WTC11 (cell line): Measurements from ENCODE around the gene CDC45. TPM values are rescaled to one million over a fixed set of nuclear protein-coding genes. Genes with fewer than 3 reads are reported as not detected.

Experiments
- ATAC-seq: fragments of 200-7000 bp; cut with Tn5 transposase; 2 replicates; pipeline ENCODE4 v1.10.0; 2021; ENCODE audit warnings: mild to moderate bottlenecking, moderate library complexity
- CTCF ChIA-PET: fragments of 300-600 bp; sonication (Branson Sonifier 250); formaldehyde crosslinking; loops from one replicate; lab custom pipeline; 2021; ENCODE audit warnings: antibody characterized with exemption; lab: Charles Lee
- POLR2A ChIA-PET: fragments of 350-600 bp; sonication (Branson Sonifier 250); formaldehyde crosslinking; loops from one replicate; lab custom pipeline; 2021; ENCODE audit warnings: antibody characterized with exemption; lab: Charles Lee
- DNase-seq: peaks from one replicate; pipeline ENCODE4 v3.0.0; 2021; ENCODE audit warnings: low spot score
- H3K27ac Mint-ChIP-seq: 2 replicates; pipeline ENCODE4 v1.8.0; 2021; ENCODE audit warnings: mixed read lengths
- H3K27me3 Mint-ChIP-seq: 2 replicates; pipeline ENCODE4 v1.8.0; 2021; ENCODE audit warnings: low read depth, mild to moderate bottlenecking, moderate library complexity, mixed read lengths
- H3K36me3 Mint-ChIP-seq: 2 replicates; pipeline ENCODE4 v1.8.0; 2021; ENCODE audit warnings: mixed read lengths
- H3K4me1 Mint-ChIP-seq: 2 replicates; pipeline ENCODE4 v1.8.0; 2022; ENCODE audit warnings: mixed read lengths
- H3K4me3 Mint-ChIP-seq: 2 replicates; pipeline ENCODE4 v1.8.0; 2021; ENCODE audit warnings: mild to moderate bottlenecking, moderate library complexity, mixed read lengths
- H3K9me3 Mint-ChIP-seq: 2 replicates; pipeline ENCODE4 v1.8.0; 2021; ENCODE audit warnings: mixed read lengths
- FOXP1 ChIP-seq: sonication (generic); formaldehyde crosslinking; IDR thresholded peaks from 2 replicates; pipeline ENCODE4 v1.8.0; 2022; ENCODE audit warnings: missing genetic modification reagents, mild to moderate bottlenecking, moderate library complexity, borderline replicate concordance
- GABPB1 ChIP-seq: sonication (generic); formaldehyde crosslinking; IDR thresholded peaks from 2 replicates; pipeline ENCODE4 v1.8.1; 2023; ENCODE audit warnings: mild to moderate bottlenecking, missing genetic modification reagents
- GTF2I ChIP-seq: fragments of 250-450 bp; sonication (Bioruptor Pico); conservative IDR thresholded peaks from 2 replicates; pipeline ENCODE4 v1.4.0; 2021; ENCODE audit warnings: mild to moderate bottlenecking
- NR1H2 ChIP-seq: sonication (generic); formaldehyde crosslinking; IDR thresholded peaks from 2 replicates; pipeline ENCODE4 v1.9.0; 2021; ENCODE audit warnings: mild to moderate bottlenecking, moderate library complexity, missing genetic modification reagents
- NR3C1 ChIP-seq: sonication (generic); formaldehyde crosslinking; conservative IDR thresholded peaks from 2 replicates; pipeline ENCODE4 v1.8.1; 2023; ENCODE audit warnings: low read depth, mild to moderate bottlenecking, missing genetic modification reagents
- OVOL2 ChIP-seq: fragments of 250-450 bp; sonication (Bioruptor Pico); IDR thresholded peaks from 2 replicates; pipeline ENCODE4 v1.9.0; 2021; ENCODE audit warnings: mild to moderate bottlenecking, borderline replicate concordance
- PRRX2 ChIP-seq: fragments of 250-450 bp; sonication (Bioruptor Pico); IDR thresholded peaks from 2 replicates; pipeline ENCODE4 v1.8.0; 2021; ENCODE audit warnings: mild to moderate bottlenecking
- RORB ChIP-seq: fragments of 250-450 bp; sonication (Bioruptor Pico); IDR thresholded peaks from 2 replicates; pipeline ENCODE4 v1.9.0; 2021; ENCODE audit warnings: mild to moderate bottlenecking
- SOX15 ChIP-seq: fragments of 250-450 bp; sonication (Bioruptor Pico); IDR thresholded peaks from 2 replicates; pipeline ENCODE4 v1.9.0; 2021; ENCODE audit warnings: mild to moderate bottlenecking
- TEAD1 ChIP-seq: sonication (generic); formaldehyde crosslinking; IDR thresholded peaks from 2 replicates; pipeline ENCODE4 v1.8.0; 2022; ENCODE audit warnings: mild to moderate bottlenecking, missing genetic modification reagents
- TP53 ChIP-seq: sonication (generic); formaldehyde crosslinking; IDR thresholded peaks from 2 replicates; pipeline ENCODE4 v1.8.1; 2023; ENCODE audit warnings: mild to moderate bottlenecking, missing genetic modification reagents
- ZNF121 ChIP-seq: sonication (generic); formaldehyde crosslinking; IDR thresholded peaks from 2 replicates; pipeline ENCODE4 v1.8.0; 2023; ENCODE audit warnings: missing genetic modification reagents
- ZNF219 ChIP-seq: sonication (generic); formaldehyde crosslinking; IDR thresholded peaks from 2 replicates; pipeline ENCODE4 v1.8.0; 2023; ENCODE audit warnings: missing genetic modification reagents, mild to moderate bottlenecking, borderline replicate concordance
- ZNF416 ChIP-seq: fragments of 250-450 bp; sonication (Bioruptor Pico); IDR thresholded peaks from 2 replicates; pipeline ENCODE4 v1.9.0; 2021; ENCODE audit warnings: mild to moderate bottlenecking, inconsistent platforms
- total RNA-seq: library from RNA; stranded (reverse); gene quantifications from 3 replicates; pipeline ENCODE4 v1.2.3, GENCODE V29; 2021
- TF ChIP-seq, protein P1 (sequence below): sonication (generic); formaldehyde crosslinking; IDR thresholded peaks from 2 replicates; pipeline ENCODE4 v1.8.1; 2023; ENCODE audit warnings: mild to moderate bottlenecking, missing genetic modification reagents, borderline replicate concordance
- TF ChIP-seq, protein P2 (sequence below): sonication (generic); formaldehyde crosslinking; IDR thresholded peaks from 2 replicates; pipeline ENCODE4 v1.8.1; 2023; ENCODE audit warnings: mild to moderate bottlenecking, missing genetic modification reagents, moderate library complexity
- TF ChIP-seq, protein P3 (sequence below): sonication (generic); formaldehyde crosslinking; conservative IDR thresholded peaks from 2 replicates; pipeline ENCODE4 v1.8.1; 2023; ENCODE audit warnings: mild to moderate bottlenecking, low read depth, missing genetic modification reagents, moderate library complexity
- TF ChIP-seq, protein P4 (sequence below): sonication (generic); formaldehyde crosslinking; IDR thresholded peaks from 2 replicates; pipeline ENCODE4 v1.8.1; 2022; ENCODE audit warnings: mild to moderate bottlenecking, moderate library complexity, missing genetic modification reagents
- TF ChIP-seq, protein P5 (sequence below): fragments of 250-450 bp; sonication (Bioruptor Pico); conservative IDR thresholded peaks from 2 replicates; pipeline ENCODE4 v1.9.0; 2021; ENCODE audit warnings: mild to moderate bottlenecking
- TF ChIP-seq, protein P6 (sequence below): sonication (generic); formaldehyde crosslinking; IDR thresholded peaks from 2 replicates; pipeline ENCODE4 v1.8.0; 2022; ENCODE audit warnings: mild to moderate bottlenecking, missing genetic modification reagents

The CDC45 gene
- total RNA-seq, 1 experiment from 2014 or later, result 38.1 TPM

DNA sequence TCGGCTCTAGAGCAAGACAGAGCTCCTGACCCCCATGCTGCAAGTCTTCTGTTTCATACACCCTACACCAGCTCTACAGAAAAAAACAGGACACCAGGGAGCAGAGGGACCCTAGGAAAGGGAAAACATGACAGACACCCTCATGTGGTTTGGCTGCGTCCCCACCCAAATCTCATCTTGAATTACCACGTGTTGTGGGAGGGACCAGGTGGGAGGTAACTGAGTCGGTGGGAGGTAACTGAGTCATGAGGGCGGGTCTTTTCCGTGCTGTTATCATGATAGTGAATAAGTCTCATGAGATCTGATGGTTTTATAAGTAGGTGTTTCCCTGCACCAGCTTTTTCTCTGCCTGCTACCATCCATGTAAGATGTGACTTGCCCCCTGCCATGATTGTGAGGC lies 25.6 kb upstream of the CDC45 start (continued):
- TF ChIP-seq, protein P1, sequence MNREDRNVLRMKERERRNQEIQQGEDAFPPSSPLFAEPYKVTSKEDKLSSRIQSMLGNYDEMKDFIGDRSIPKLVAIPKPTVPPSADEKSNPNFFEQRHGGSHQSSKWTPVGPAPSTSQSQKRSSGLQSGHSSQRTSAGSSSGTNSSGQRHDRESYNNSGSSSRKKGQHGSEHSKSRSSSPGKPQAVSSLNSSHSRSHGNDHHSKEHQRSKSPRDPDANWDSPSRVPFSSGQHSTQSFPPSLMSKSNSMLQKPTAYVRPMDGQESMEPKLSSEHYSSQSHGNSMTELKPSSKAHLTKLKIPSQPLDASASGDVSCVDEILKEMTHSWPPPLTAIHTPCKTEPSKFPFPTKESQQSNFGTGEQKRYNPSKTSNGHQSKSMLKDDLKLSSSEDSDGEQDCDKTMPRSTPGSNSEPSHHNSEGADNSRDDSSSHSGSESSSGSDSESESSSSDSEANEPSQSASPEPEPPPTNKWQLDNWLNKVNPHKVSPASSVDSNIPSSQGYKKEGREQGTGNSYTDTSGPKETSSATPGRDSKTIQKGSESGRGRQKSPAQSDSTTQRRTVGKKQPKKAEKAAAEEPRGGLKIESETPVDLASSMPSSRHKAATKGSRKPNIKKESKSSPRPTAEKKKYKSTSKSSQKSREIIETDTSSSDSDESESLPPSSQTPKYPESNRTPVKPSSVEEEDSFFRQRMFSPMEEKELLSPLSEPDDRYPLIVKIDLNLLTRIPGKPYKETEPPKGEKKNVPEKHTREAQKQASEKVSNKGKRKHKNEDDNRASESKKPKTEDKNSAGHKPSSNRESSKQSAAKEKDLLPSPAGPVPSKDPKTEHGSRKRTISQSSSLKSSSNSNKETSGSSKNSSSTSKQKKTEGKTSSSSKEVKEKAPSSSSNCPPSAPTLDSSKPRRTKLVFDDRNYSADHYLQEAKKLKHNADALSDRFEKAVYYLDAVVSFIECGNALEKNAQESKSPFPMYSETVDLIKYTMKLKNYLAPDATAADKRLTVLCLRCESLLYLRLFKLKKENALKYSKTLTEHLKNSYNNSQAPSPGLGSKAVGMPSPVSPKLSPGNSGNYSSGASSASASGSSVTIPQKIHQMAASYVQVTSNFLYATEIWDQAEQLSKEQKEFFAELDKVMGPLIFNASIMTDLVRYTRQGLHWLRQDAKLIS (CRISPR knock-in tag), result no peak
- TF ChIP-seq, protein P2, sequence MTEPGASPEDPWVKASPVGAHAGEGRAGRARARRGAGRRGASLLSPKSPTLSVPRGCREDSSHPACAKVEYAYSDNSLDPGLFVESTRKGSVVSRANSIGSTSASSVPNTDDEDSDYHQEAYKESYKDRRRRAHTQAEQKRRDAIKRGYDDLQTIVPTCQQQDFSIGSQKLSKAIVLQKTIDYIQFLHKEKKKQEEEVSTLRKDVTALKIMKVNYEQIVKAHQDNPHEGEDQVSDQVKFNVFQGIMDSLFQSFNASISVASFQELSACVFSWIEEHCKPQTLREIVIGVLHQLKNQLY, result no peak
- TF ChIP-seq TEAD1 (no peak), NR3C1 (CRISPR knock-in tag) (no peak), GTF2I (CRISPR knock-in tag) (no peak), ZNF121 (no peak), OVOL2 (no peak), FOXP1 (CRISPR knock-in tag) (no peak), NR1H2 (no peak), ZNF416 (CRISPR knock-in tag) (no peak)
- TF ChIP-seq, protein P3, sequence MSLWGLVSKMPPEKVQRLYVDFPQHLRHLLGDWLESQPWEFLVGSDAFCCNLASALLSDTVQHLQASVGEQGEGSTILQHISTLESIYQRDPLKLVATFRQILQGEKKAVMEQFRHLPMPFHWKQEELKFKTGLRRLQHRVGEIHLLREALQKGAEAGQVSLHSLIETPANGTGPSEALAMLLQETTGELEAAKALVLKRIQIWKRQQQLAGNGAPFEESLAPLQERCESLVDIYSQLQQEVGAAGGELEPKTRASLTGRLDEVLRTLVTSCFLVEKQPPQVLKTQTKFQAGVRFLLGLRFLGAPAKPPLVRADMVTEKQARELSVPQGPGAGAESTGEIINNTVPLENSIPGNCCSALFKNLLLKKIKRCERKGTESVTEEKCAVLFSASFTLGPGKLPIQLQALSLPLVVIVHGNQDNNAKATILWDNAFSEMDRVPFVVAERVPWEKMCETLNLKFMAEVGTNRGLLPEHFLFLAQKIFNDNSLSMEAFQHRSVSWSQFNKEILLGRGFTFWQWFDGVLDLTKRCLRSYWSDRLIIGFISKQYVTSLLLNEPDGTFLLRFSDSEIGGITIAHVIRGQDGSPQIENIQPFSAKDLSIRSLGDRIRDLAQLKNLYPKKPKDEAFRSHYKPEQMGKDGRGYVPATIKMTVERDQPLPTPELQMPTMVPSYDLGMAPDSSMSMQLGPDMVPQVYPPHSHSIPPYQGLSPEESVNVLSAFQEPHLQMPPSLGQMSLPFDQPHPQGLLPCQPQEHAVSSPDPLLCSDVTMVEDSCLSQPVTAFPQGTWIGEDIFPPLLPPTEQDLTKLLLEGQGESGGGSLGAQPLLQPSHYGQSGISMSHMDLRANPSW (CRISPR knock-in tag), result no peak
- TF ChIP-seq, protein P4, sequence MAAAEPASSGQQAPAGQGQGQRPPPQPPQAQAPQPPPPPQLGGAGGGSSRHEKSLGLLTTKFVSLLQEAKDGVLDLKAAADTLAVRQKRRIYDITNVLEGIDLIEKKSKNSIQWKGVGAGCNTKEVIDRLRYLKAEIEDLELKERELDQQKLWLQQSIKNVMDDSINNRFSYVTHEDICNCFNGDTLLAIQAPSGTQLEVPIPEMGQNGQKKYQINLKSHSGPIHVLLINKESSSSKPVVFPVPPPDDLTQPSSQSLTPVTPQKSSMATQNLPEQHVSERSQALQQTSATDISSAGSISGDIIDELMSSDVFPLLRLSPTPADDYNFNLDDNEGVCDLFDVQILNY (CRISPR knock-in tag), result no peak
- TF ChIP-seq, protein P5, sequence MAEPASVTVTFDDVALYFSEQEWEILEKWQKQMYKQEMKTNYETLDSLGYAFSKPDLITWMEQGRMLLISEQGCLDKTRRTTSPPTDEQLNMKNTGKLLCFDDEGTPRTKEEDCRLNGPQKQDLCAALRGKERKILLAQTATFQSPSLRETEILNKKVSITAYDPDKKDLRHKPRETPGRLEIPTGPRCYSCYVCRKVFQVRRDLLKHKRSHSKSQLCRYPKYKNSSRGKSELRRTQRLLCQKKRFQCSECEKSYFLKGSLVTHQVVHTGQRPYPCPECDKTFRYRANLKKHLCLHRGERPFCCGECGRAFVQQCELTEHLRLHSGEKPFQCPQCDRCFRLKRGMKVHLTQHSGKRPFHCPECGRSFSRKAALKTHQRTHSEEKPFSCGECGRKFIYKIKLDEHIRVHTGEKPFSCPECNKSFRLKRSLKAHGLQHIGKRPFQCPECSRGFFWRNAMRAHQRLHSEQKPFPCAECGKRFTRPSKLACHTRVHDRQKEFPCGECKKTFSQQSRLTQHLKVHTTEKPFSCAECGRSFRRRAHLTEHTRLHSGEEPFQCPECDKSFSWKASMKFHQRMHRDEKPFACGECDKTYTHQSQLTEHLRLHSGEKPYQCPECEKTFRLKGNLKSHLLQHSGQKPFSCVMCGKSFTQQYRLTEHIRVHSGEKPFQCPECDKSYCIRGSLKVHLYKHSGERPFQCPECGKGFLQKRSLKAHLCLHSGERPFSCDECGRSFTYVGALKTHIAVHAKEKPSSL (CRISPR knock-in tag), result no peak
- TF ChIP-seq, protein P6, sequence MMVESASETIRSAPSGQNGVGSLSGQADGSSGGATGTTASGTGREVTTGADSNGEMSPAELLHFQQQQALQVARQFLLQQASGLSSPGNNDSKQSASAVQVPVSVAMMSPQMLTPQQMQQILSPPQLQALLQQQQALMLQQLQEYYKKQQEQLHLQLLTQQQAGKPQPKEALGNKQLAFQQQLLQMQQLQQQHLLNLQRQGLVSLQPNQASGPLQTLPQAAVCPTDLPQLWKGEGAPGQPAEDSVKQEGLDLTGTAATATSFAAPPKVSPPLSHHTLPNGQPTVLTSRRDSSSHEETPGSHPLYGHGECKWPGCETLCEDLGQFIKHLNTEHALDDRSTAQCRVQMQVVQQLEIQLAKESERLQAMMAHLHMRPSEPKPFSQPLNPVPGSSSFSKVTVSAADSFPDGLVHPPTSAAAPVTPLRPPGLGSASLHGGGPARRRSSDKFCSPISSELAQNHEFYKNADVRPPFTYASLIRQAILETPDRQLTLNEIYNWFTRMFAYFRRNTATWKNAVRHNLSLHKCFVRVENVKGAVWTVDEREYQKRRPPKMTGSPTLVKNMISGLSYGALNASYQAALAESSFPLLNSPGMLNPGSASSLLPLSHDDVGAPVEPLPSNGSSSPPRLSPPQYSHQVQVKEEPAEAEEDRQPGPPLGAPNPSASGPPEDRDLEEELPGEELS (CRISPR knock-in tag), result no peak

DNA sequence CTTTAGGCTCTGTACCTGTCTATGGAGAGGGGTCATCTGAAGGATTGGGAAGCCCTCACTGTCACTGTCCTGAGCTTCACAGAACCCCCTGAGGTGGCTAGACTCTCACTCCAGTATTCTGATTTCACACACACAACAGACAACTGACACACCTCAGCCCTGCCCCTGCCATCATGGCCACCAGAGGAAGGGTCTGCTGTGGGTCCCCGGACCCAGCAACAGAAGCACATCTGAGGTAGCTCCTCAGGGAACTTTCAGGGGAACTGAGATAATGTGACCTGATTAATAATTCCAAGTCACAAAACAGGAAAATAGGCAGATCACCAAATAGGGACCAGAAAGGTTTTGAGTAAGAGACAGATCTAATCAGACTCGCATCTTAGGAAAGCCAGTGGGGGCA lies 24.7 kb upstream of the CDC45 start:
- Mint-ChIP-seq H3K27ac (no peak overlapping the region), H3K9me3 (no peaks in the 10 kb centered on the region), H3K4me3 (no peak overlapping the region), H3K27me3 (no peaks in the 10 kb centered on the region), H3K4me1 (0 out of 2 replicates have a peak, but pooled peaks cover 4% of the 10 kb centered on the region), H3K36me3 (peaks cover 59% of the 10 kb centered on the region)
- ChIA-PET POLR2A (no interaction called here), CTCF (no interaction called here)
- no peak for TF ChIP-seq ZNF219 (CRISPR knock-in tag)
- no peak for TF ChIP-seq GABPB1 (CRISPR knock-in tag)
- no peak for TF ChIP-seq RORB (CRISPR knock-in tag)
- TF ChIP-seq SOX15 (CRISPR knock-in tag), result no peak
- no peak for TF ChIP-seq PRRX2 (CRISPR knock-in tag)
- no peak for TF ChIP-seq TP53 (CRISPR knock-in tag)
- no peak for ATAC-seq
- DNase-seq, result no peak
